Measurements from ENCODE around the gene CCL8. TPM values are rescaled to one million over a fixed set of nuclear protein-coding genes. Genes with fewer than 3 reads are reported as not detected.

Gene CCL8
- total RNA-seq, 3 donors from 2014 or later = 0.66 to 2.6 (median 0.88) TPM

- intact Hi-C loops (cut with DNase I; ENCODE audit: low total_unique reads) = loop anchor here (10.0 kb wide), 1 partner anchor 160 kb away; no protein-coding TSS in a partner anchor
- Histone ChIP-seq H3K27ac (no peak overlapping the region), H3K36me3 (no peaks in the 10 kb centered on the region), H3K27me3 (no peaks in the 10 kb centered on the region), H3K4me3 (no peak overlapping the region), H3K4me1 (no peaks in the 10 kb centered on the region), H3K9me3 (no peaks in the 10 kb centered on the region)
- DNase-seq (ENCODE audit: low spot score in 2 of 2) = no peak
- TF ChIP-seq POLR2AphosphoS5 (IDR thresholded peaks at IDR 0.05) = no peak
Measured at GRCh38 chr17:34364751-34365150, 45.5 kb downstream of the CCL8 start.

DNA sequence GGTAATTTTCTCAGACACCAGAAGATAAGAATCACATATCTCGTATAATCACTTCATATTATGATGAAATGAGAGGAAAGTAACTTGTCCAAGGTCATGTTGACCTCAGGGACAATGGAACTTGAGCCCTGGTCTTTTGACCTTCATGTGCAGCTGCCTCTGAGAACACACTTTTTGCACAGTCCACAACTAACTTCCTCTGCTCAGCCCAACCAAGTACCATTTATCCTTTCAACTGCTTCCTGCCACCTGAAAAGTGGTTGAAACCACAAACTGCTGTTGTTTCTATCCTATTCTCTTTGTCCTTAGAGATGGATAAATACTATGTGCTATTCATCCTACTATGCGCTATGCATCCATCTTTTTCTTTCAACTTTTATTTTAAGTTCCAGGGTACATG, 46.1 kb downstream of the CCL8 start:
- Histone ChIP-seq H3K27ac (no peak overlapping the region), H3K36me3 (no peaks in the 10 kb centered on the region), H3K9me3 (no peaks in the 10 kb centered on the region), H3K4me1 (no peaks in the 10 kb centered on the region), H3K27me3 (peaks cover 0 to 3% of the 10 kb centered on the region in 2 donors), H3K4me3 (no peak overlapping the region)
- no peak for DNase-seq (ENCODE audit: low spot score in 2 of 2)
- intact Hi-C loops (cut with DNase I; ENCODE audit: low total_unique reads) = loop anchor here (10.0 kb wide), 1 partner anchor 161 kb away; no protein-coding TSS in a partner anchor
- TF ChIP-seq CTCF (IDR thresholded peaks at IDR 0.05) (no peak), POLR2A (IDR thresholded peaks at IDR 0.05) (no peak), POLR2AphosphoS5 (IDR thresholded peaks at IDR 0.05) (no peak)

GRCh38 chr17:34366010-34366409, 46.8 kb downstream of the CCL8 start:
- DNase-seq (ENCODE audit: low spot score in 2 of 2) = no peak
- TF ChIP-seq POLR2A (IDR thresholded peaks at IDR 0.05) = no peak
- TF ChIP-seq POLR2AphosphoS5 (IDR thresholded peaks at IDR 0.05) = no peak
- no peak for TF ChIP-seq CTCF (IDR thresholded peaks at IDR 0.05)
- Histone ChIP-seq H3K4me3 (no peak overlapping the region), H3K27me3 (peaks cover 0 to 3% of the 10 kb centered on the region in 2 donors), H3K36me3 (no peaks in the 10 kb centered on the region), H3K4me1 (no peaks in the 10 kb centered on the region), H3K27ac (no peak overlapping the region), H3K9me3 (no peaks in the 10 kb centered on the region)
- intact Hi-C loops (cut with DNase I; ENCODE audit: low total_unique reads) = loop anchor here (10.0 kb wide), 1 partner anchor 161 kb away; no protein-coding TSS in a partner anchor

GRCh38 chr17:34366529-34367107, 47.4 kb downstream of the CCL8 start:
- Histone ChIP-seq H3K27me3 (peaks cover 0 to 3% of the 10 kb centered on the region in 2 donors), H3K4me1 (no peaks in the 10 kb centered on the region), H3K27ac (no peak overlapping the region), H3K9me3 (no peaks in the 10 kb centered on the region), H3K4me3 (no peak overlapping the region), H3K36me3 (no peaks in the 10 kb centered on the region)
- DNase-seq (ENCODE audit: low spot score in 2 of 2) = no peak
- intact Hi-C loops (cut with DNase I; ENCODE audit: low total_unique reads) = loop anchor here (10.0 kb wide), 1 partner anchor 162 kb away; no protein-coding TSS in a partner anchor
- TF ChIP-seq CTCF (IDR thresholded peaks at IDR 0.05) (no peak), POLR2AphosphoS5 (IDR thresholded peaks at IDR 0.05) (no peak), POLR2A (IDR thresholded peaks at IDR 0.05) (no peak)

- no peak for DNase-seq (ENCODE audit: low spot score in 2 of 2)
- Histone ChIP-seq H3K4me3 (no peak overlapping the region), H3K27me3 (peaks cover 0 to 3% of the 10 kb centered on the region in 2 donors), H3K36me3 (no peaks in the 10 kb centered on the region), H3K4me1 (no peaks in the 10 kb centered on the region), H3K27ac (no peak overlapping the region), H3K9me3 (no peaks in the 10 kb centered on the region)
- TF ChIP-seq CTCF (IDR thresholded peaks at IDR 0.05) (no peak), POLR2AphosphoS5 (IDR thresholded peaks at IDR 0.05) (no peak), POLR2A (IDR thresholded peaks at IDR 0.05) (no peak)
- intact Hi-C loops (cut with DNase I; ENCODE audit: low total_unique reads) = loop anchor here (10.0 kb wide), 1 partner anchor 163 kb away; no protein-coding TSS in a partner anchor
Measured at GRCh38 chr17:34367486-34368195, 48.4 kb downstream of the CCL8 start.
